NCI-H146 treated with DMSO at 0.1 percent for 48 hours (cell line): Measurements from ENCODE around the gene SLX4.
"Not testable (repeated sequence)": the region's sequence is repeated elsewhere in the genome, so short reads cannot be mapped to it uniquely, and the experiment has no call there.

Experiments used
- DNase-seq: peaks from one replicate; lab custom pipeline; 2025; ENCODE audit not compliant: unreplicated experiment; lab: John Stamatoyannopoulos, UW

SLX4 gene

GRCh38 chr16:3611146-3611975 lies at the start of gene SLX4:
TSS of gene SLX4 (minus strand) at chr16:3611606. CDS start at chr16:3608964, 2,642 bp downstream.
- peak; percentile 89 for DNase-seq

GRCh38 chr16:3659251-3659650 lies 47.8 kb upstream of the SLX4 start:
- no peak for DNase-seq

GRCh38 chr16:3656491-3657468 lies 45.4 kb upstream of the SLX4 start:
- no peak for DNase-seq

GRCh38 chr16:3656160-3656490 lies 44.7 kb upstream of the SLX4 start:
- not testable (repeated sequence) for DNase-seq

GRCh38 chr16:3655396-3656159 lies 44.2 kb upstream of the SLX4 start:
- no peak for DNase-seq

GRCh38 chr16:3655030-3655395 lies 43.6 kb upstream of the SLX4 start:
- DNase-seq: no peak

GRCh38 chr16:3654249-3654991 lies 43.0 kb upstream of the SLX4 start, which contains the start of gene DNASE1:
TSS of gene DNASE1 (plus strand) at chr16:3654691. CDS start at chr16:3655374, 683 bp downstream.
- peak; percentile 35 for DNase-seq

GRCh38 chr16:3652373-3653195 lies 41.2 kb upstream of the SLX4 start:
- peak; percentile 39 for DNase-seq

GRCh38 chr16:3651461-3652372 lies 40.3 kb upstream of the SLX4 start:
- no peak for DNase-seq

GRCh38 chr16:3650631-3651265 lies 39.3 kb upstream of the SLX4 start:
- no peak for DNase-seq

GRCh38 chr16:3646348-3646920 lies 35.0 kb upstream of the SLX4 start:
- no peak for DNase-seq

GRCh38 chr16:3645504-3646347 lies 34.3 kb upstream of the SLX4 start:
- no peak for DNase-seq

- DNase-seq: no peak
Observed at GRCh38 chr16:3645108-3645503, 33.7 kb upstream of the SLX4 start.

- DNase-seq: no peak
Observed at GRCh38 chr16:3643095-3643730, 31.8 kb upstream of the SLX4 start.

GRCh38 chr16:3642397-3643094 lies 31.1 kb upstream of the SLX4 start:
- DNase-seq: no peak
